Stimulated activated CD8-positive, alpha-beta memory T cell treated with anti-CD3 and anti-CD28 coated beads, Interleukin-4, amount 100 ng/mL, for 24 hours (primary cell): ENCODE measurements around the gene ZMYND8.
"Not testable (repeated sequence)": the region's sequence is repeated elsewhere in the genome, so short reads cannot be mapped to it uniquely, and the experiment has no call there.

Source experiments
- DNase-seq: peaks from one replicate; pipeline ENCODE4 v3.0.0-alpha.2; 2020; ENCODE audit warnings: low read depth

The ZMYND8 gene

DNA sequence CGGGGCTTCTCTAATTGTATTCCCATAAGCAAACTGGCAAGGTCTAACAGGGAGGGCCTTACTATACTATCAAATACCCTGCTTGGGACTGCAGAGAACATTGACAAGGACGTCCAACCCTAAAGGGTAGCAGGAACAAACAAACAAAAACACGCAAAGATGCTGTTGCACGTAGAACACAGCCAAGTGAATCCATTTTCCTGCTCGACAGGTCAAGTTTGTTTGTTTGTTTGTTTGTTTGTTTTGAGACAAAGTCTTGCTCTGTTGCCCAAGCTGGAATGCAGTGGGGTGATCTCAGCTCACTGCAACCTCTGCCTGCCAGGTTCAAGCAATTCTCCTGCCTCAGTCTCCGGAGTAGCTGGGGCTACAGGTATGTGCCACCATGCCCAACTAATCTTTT is 91.3 kb downstream of the ZMYND8 start:
- no peak for DNase-seq

DNA sequence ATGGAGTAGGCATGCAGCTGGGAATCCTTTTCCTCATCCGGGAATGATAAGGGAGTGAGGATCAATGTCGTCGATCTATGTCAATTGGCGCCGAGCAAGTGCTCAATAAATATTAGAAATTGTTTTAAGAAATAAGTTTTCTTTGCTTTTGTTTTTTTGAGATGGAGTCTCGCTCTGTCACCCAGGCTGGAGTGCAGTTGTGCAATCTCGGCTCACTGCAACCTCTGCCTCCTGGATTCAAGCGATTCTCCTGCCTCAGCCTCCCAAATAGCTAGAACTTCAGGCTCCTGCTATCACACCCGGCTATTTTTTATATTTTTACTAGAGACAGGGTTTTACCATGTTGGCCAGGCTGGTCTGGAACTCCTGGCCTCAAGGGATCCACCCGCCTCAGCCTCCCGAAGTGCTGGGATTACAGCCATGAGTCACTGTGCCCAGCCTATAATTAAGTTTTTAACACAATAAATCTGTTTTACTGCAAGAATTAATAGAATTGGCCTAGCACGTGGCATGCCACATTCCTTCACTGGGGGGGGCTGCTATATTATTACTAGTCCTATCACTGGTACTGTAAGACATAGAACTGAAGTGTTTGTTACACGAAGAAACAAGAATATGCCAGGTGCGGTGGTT is 92.2 kb downstream of the ZMYND8 start:
- DNase-seq = not testable (repeated sequence)

DNA sequence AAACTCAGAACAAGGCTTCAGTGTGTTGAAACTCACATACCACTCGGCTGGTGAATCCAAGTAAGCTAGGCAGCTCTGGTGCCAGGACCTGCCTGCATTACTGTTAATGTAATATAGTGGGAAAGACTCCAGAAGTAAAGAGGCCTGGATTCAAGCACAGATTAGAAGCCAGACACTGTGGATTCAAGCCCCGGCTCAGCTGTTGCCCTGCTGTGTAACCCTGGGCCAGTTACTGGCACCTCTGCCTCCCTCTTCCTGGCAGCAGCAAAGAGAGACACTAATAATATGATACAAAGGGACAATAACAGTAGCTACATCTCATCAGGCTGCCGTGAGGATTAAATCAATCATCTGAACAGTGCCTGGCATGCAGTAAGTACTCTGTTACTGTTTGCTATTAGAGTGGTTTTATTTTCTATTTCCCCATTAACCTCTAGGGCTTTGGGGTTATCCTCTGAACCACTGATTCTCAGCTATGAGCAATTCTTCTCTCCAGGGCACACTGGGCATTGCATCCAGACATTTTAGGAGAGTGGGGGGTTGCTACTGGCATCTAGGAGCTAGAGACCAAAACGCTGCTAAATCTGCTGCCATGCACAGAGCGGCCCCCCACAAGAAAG is 92.9 kb downstream of the ZMYND8 start:
- DNase-seq = no peak

DNA sequence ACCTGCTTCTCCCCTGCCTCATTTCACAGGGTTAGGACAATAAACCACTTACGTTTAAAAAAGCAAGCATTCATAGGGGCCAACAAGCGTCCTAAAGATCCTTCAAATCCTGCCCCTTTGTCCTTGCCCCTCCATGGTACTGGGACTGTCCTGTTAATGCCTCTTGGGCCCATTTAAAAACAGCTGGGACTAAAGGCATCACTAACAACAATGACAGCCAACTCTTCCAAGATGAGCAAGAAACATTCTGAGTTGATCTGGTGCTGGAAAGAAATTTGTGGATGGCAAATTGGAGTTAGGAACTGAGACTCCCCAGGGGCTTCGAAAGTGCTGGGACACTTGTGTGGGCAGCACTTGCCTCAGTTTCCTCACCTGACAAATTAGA is 93.4 kb downstream of the ZMYND8 start:
- DNase-seq = no peak

DNA sequence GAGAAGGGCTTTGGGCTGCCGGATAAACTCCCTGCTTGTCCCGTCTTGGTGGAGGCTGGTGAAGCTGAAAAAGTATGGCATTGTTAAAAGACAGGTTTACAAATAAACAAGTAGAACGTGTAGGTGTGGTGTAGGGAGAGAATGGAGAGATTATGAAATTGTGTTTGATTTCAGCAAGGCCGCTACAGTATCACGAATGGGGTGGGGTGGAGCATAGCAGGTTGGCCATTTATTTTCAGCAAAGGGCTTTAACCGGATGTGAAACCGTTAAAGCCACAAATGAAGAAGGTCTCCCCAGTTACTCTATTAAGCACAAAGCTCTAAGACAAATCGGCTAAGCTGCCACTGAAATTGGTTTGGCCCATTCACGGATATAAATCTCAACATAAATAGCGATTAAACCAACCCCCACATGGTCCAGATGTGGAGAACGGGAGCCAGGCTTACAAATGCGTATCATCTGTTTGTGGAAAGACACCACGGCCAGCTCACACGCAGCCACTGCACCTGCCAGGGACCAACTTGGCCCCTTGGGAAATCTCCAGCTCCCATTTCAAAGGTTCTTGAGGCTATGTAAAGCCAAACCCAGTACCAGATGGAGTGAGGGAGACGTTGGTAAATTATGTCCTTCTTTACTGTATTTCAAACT is 94.0 kb downstream of the ZMYND8 start:
- DNase-seq = no peak

DNA sequence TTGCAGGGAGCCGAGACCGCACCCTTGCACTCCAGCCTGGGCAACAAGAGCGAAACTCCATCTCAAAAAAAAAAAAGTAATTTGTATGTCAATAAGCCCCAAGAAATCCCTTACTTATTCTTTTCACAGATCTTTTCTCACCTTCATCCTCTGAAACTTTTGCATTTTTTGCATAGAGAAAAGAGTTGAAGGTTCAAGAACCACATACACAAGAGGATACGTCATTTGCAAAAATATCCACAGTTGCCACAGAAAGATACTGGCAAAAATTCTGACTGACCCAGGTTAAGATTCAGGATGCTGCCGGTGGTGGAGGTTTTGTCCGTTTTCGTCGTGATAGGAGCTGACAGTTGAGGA is 94.5 kb downstream of the ZMYND8 start:
- no peak for DNase-seq

DNA sequence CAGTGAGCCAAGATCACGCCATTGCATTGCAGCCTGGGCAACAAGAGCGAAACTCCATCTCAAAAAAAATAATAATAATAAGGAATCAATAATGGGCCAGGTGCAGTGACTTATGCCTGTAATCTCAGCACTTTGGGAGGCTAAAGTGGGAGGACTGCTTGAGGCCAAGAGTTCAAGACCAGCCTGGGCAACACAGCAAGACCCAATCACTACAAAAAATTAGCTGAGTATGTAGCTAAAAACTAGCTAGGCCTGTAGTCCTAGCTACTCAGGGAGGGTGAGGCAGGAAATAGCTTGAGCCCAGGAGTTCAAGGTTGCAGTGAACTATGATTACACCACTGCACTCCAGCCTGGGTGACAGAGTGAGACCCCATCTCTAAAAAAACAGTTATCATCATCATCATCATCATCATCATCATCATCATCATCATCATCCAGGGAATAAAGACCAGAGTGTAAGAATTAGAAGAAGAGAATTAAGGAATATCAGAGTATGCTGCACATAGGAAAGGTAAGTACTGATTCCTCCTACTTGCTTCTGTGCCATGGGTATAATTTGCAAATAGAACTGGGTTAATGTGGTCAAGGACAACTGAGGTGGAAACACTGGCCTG is 95.2 kb downstream of the ZMYND8 start:
- not testable (repeated sequence) for DNase-seq

DNA sequence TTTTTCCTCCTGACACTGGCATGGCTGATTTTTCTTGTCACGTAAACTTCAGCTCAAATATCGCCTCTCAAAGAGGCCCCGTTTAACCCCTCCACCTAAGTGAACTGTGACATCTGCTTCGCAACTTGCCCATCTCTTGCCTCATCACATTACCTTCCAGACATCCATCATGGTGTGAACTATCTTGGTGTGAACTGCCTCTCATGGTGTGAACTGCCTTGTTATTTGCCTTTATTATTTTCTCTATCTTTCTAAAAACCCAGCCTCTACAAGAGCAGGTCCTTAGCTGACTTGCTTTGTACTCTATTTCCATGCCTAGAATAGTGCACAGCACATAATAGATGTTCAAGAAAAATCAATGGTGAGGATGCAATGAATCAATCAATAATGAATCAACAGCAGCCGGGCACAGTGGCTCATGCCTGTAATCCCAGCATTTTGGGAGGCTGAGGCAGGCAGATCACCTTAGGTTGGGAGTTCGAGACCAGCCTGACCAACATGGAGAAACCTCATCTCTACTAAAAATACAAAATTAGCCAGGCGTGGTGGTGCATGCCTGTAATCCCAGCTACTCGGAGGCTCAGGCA is 95.9 kb downstream of the ZMYND8 start:
- DNase-seq = not testable (repeated sequence)

DNA sequence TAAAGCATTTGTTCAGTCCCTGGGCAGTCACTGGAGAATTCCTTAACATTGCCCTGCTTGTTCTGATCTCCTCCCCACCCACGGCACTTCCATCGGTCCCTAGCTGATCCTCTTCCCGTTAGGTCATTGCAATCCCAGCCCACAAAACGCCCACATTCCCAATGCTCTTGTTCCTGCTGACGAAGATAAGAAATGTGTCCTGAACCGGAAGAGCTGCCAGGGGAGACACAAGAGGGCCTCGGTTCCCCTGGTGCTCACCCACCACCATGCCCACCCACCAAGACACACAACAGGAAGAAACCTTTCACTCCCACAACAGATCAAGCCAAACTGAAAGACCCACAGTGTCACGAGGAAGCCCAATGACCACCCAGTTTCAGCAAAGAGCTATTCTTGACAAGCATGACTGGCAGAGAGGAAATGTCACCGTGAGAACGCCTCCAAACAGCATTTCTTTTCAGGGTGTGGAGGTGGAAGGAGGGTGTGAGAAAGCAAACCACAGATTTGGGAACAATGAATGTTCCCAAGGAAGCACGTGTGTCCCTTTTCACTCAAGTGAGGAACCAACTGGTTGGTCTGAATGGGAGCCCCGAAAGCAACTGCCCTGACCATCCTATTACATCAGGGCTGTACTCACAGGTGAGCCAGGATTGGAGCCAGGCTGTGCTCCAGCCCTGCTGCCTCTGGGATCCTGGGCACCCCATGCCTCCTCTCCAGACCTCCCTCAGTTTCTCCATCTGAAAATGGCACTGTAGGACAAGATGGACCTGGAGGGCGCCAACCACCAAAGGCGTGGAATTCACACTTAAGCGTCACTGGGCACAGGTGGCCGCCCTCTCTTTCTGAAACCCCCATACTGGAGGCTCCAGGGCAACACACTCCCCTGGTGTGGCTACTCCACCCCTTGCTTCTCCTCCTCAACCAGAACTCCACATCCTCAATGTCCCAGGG is 97.5 kb downstream of the ZMYND8 start:
- no peak for DNase-seq

DNA sequence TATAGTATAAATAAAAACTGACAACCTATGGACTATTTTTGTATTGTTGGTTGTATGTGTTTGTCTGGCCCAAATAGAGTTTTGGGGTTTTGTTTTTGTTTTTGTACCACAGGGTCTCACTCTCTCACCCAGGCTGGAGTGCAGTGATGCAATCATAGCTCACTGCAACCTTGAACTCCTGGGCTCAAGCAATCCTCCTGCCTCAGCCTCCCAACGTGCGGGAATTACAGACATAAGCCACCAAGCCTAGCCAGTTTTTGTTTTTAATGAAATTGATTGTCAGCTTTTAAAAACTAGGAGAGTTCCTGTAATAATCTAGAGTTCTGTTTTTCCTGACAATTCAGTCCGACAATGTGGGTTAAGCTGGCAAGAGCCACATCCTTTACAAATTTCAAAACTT is 98.7 kb downstream of the ZMYND8 start:
- no peak for DNase-seq

DNA sequence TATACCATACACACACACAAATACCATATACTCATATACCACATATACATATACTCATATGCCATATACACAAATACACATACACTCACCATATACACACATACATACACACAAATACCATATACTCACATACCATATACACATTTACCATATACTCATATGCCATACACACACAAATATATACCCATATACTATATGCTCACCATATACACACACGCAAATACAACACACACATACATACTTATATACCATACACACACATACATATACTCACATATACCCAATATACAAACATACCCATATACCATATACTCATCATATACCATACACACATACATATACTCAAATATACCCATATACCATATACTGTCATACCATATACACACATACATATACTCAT is 99.2 kb downstream of the ZMYND8 start:
- no peak for DNase-seq

DNA sequence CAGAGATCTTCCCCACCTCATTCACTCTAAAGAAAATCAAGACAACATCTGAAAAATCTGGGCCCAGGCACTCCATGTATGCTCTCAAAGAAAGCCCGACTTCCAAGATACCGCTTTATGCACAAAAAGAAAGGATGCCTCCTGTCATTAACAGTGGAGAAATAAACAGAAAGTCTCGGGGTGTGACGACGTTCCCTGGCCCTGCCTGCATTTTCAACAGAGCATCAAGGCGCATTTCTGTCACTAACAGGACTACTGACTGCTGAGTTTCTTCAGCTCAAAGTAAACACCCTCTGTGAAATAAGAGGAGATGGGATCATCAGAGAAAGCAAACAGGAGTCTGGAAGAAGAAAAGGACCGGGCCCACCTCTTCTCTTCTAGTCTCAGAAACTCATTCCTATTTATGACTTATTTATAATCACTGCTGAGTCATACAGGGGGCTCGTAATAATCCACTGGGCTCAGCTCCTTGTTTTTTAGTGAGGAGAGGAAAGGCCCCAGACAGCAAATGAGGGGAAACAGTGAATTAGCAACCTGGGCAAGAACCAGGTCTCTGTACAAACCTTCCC is 99.7 kb downstream of the ZMYND8 start:
- DNase-seq = no peak

DNA sequence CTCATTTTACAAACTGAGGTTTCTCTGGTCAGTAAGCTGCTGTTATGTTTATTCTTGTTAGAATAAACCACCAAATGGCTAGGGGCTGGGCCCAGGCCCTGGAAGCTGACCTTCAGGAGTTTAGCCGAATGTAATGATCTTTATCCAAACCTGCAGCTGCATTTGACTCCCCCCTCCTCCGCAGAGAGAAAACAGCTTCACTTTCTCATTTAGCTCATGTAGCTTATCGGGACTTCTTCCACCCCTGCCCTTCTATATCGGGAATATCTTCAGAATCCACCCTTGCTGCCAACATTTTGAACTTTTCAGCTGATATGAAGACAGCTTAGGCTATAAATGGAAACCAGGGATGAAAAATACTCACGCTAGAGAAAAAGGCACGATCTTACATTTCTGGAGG is 102.6 kb downstream of the ZMYND8 start:
- no peak for DNase-seq

DNA sequence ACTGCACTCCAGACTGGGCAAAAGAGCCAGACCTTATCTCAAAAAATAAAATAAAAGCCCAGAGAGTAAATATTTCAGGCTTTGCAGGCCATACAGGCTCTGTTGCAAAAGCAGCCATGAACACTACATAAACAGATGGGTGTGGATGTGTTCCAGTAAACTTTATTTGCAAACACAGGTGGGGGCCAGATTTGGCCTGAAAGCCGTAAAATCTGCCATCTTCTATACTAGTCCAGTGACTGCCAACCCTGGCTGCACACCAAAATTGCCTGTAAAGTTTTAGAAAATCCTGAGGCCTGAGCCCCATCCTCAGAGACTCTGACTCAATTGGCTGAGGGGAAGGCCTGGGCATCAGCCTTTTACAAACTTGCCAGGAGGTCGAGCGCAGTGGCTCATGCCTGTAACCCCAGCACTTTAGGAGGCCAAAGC is 103.6 kb downstream of the ZMYND8 start:
- DNase-seq = no peak

DNA sequence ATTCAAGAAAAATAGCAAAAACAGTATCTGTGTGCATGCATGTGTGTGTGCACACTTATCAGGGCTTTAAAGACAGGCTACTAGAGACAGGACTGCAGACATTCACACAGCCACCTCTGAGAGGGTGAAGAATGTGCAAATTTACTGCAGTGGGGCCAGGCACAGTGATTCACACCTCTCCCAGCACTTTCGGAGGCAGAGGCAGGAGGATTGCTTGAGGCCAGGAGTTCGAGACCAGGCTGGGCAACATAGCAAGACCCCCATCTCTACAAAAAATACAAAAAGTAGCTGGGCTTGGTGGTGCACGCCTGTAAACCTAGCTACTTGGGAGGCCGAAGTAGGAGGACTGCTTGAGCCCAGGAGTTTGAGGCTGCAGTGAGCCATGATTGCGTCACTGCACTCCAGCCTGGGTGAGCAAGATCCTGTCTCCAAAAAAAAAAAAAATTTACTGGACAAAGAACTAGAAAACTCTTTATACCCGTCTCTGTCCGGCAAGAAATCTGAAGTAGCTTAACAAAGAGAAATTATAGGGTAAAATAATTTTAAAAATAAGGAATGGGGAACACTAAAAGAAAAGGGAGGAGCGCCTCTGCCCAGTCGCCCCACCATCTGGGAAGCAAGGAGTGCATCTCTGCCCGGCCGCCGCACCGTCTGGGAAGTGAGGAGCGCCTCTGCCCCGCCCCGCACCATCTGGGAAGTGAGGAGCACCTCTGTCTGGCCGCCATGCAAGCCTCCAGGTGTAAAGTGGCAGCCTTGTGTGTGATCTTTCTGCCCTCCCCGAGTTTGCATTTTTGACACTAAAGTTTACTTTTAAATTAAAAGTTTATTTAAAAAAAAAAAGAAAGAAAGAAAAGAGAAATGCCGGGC is 105.1 kb downstream of the ZMYND8 start:
- no peak for DNase-seq

DNA sequence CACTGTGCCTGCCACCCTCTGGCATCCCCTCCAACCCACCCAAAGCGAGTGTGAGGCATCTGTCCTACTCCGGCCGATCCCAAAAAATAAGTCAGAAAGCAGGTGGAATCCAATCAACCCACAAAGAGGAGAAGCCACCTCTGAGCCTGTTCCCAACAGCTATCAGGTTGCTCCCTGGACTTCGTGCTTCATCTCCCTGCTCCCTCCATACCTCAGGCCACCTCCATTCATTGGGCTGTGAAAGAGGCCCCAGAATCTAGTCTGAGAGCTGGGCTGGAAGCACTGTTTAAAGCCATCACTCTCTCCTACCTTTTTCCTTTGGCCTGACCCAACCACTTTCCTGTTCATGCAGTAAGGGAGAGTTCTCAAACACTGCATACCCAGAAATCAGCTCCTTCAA is 106.1 kb downstream of the ZMYND8 start:
- no peak for DNase-seq

DNA sequence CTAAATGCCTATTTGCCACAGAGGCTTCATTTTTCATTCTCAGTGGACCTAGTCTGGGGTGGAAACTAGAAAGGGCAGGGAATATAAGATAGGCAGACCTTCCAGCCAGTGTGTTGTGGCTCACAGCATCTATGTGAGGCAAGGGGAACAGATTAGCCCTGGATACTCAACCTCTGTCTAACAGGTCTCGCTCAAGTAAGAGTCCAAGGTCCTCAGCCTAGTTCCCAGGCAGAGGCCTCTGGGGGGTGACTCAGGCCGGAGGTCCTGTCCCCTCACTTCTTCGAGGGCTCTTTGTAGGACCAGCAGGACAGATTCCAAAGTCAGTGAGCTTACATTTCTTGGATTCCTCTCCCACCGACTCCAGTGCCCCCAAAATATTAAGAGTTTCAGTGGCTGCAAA is 106.6 kb downstream of the ZMYND8 start:
- no peak for DNase-seq

DNA sequence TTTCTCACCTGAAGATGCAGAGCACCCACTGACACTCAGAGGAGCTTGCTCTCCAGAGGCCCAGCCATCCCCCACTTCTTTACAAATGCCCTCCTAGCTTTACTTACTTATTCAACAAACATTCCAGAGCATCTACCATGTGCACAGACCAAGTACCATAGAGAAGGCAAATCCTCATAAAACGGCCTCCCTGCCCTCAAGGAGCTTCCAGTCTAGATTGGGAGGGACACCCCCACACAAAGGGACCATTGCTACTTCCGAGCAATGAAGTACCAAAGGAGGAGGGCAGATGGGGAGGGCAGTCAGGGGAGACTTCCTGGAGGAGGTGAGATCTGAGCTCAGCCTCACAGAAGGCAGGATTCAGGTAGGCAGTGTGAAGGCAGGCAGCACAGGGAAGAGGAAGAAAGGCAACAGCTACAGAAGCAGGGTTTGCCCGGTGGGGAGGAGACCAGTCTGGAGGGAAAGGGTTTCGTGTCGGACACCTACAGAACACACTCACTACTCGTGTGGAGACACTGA is 108.0 kb downstream of the ZMYND8 start:
- DNase-seq = no peak

DNA sequence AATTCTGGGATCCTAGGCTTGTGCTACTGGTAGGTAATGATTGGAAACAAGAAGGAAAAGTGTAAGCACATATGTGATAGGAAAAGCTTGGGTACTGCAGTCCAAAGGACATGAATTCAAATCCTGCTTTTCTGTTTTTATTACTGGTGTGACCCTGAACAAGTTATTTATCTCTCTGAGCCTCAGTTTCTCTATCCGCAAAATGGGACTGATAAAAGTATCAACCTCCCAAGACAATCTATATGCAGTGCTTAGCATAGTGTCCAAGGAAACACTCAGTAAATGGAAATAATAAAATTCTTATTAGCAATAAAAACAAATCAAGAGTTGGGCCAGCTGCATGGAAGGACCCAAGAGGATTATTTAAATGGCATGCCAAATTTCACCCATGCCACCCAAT is 108.5 kb downstream of the ZMYND8 start:
- no peak for DNase-seq

DNA sequence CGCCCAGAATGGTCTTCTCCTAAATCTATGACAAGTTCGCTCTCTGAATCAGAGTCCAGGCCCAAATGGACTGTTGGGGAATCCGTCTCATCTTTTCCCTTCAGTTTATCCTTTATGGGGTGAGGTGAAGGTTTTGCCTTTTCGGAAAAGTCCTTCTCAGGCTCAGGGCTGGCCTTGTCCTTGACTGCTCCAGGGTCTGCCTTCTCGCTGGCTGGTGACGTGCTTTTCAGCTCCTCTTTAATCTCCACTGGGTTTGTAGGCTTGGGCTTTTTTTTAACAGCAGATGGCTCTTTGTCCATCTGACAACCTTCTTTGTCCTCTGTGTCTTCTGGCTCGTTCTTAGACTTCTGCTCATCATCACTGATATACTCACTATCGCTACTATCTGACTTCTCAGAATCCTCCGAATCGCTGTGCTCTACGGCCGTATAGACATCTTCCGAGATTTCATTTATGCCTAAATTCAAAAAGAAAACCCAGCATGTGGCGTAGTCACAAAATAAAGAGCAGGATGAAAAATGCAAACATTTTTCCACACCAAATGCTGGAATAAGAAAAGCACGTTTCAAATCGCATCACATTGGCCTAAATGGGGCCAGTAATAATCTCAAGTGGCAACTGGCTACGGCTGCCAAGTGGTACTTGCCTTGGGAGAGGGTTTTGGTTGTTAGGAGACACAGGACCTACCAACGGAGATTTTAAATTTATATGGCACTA is 110.3 kb downstream of the ZMYND8 start:
- no peak for DNase-seq
